SK-N-SH (cell line): ENCODE measurements around the gene RTCA. TPM values are rescaled to one million over a fixed set of nuclear protein-coding genes. Genes with fewer than 3 reads are reported as not detected.

Experiments
- CTCF ChIA-PET: fragments of 300-600, 350-600 bp; formaldehyde crosslinking; extraction: SDS; loops from one replicate; lab custom pipeline; 2021; lab: Yijun Ruan, JAX
- POLR2A ChIA-PET: fragments of 350-600 bp; sonication (Branson Sonifier 250); formaldehyde crosslinking; extraction: SDS; loops from one replicate; lab custom pipeline; 2020; ENCODE audit warnings: antibody characterized with exemption, inconsistent platforms; lab: Yijun Ruan, JAX
- DNase-seq: peaks from one replicate; pipeline ENCODE4 v3.0.0; 2012
- H2AFZ ChIP-seq: fragments of 200-600 bp; sonication (generic); 2 replicates; pipeline ENCODE4 v1.8.1; 2016; ENCODE audit warnings: antibody characterized with exemption, mild to moderate bottlenecking, low read depth
- H3F3A ChIP-seq: fragments of 200-600 bp; sonication (generic); replicated peaks from 2 replicates; pipeline ENCODE3; 2016; ENCODE audit warnings: antibody characterized with exemption, mild to moderate bottlenecking; ENCODE audit not compliant: insufficient read depth
- H3K27ac ChIP-seq, 2 experiments: fragments of 200-500 bp in 1 of 2; fragments of 200-600 bp in 1 of 2; sonication (Bioruptor generic) in 1 of 2; sonication (generic), shearing (Covaris generic) in 1 of 2; 2 replicates each; pipeline versions ENCODE4 v1.5.1 to v1.6.1; 2014 to 2016; ENCODE audit warnings: low read depth in 2 of 2, inconsistent platforms in 1 of 2, low read length in 1 of 2, mild to moderate bottlenecking in 1 of 2, mixed read lengths in 1 of 2
- H3K27me3 ChIP-seq: fragments of 200-600 bp; sonication (generic), shearing (Covaris generic); 2 replicates; pipeline ENCODE4 v1.6.1; 2016; ENCODE audit warnings: mixed run types; ENCODE audit not compliant: insufficient read depth
- H3K36me3 ChIP-seq, 2 experiments: fragments of 200-500 bp in 1 of 2; fragments of 200-600 bp in 1 of 2; sonication (Bioruptor generic) in 1 of 2; sonication (generic) in 1 of 2; replicated peaks in 1 of 2; 2 replicates each; pipeline versions ENCODE3 to v1.5.1; 2014 to 2016; ENCODE audit warnings: low read length in 1 of 2, mild to moderate bottlenecking in 1 of 2; ENCODE audit not compliant: insufficient read depth in 2 of 2, control insufficient read depth in 1 of 2
- H3K4me1 ChIP-seq, 2 experiments: fragments of 200-500 bp in 1 of 2; fragments of 200-600 bp in 1 of 2; sonication (Bioruptor generic) in 1 of 2; sonication (generic), shearing (Covaris generic) in 1 of 2; 2 replicates each; pipeline versions ENCODE4 v1.5.1 to v1.6.1; 2014 to 2016; ENCODE audit warnings: low read depth in 1 of 2, low read length in 1 of 2, mixed run types in 1 of 2; ENCODE audit not compliant: insufficient read depth in 2 of 2, control insufficient read depth in 1 of 2
- H3K4me2 ChIP-seq: fragments of 200-600 bp; sonication (generic), shearing (Covaris generic); 2 replicates; pipeline ENCODE4 v1.6.1; 2017; ENCODE audit warnings: mixed run types
- H3K4me3 ChIP-seq, 2 experiments: fragments of 200-500 bp in 1 of 2; fragments of 200-600 bp in 1 of 2; sonication (Bioruptor generic) in 1 of 2; sonication (generic), shearing (Covaris generic) in 1 of 2; 2 replicates each; pipeline versions ENCODE4 v1.5.1 to v1.8.1; 2014 to 2016; ENCODE audit warnings: low read depth in 2 of 2, inconsistent platforms in 1 of 2, low read length in 1 of 2, mild to moderate bottlenecking in 1 of 2, mixed read lengths in 1 of 2, moderate library complexity in 1 of 2
- H3K79me2 ChIP-seq: fragments of 200-600 bp; sonication (generic); 2 replicates; pipeline ENCODE4 v1.8.1; 2017; ENCODE audit warnings: mild to moderate bottlenecking; ENCODE audit not compliant: insufficient read depth
- H3K9ac ChIP-seq: fragments of 200-600 bp; sonication (generic); 2 replicates; pipeline ENCODE4 v1.6.1; 2017; ENCODE audit warnings: mixed run types
- H3K9me2 ChIP-seq: fragments of 200-600 bp; sonication (generic); 2 replicates; pipeline ENCODE4 v1.6.1; 2017; ENCODE audit warnings: mixed run types
- H3K9me3 ChIP-seq: fragments of 200-600 bp; sonication (generic); 2 replicates; pipeline ENCODE4 v1.6.1; 2017; ENCODE audit warnings: mixed run types, mild to moderate bottlenecking, moderate library complexity
- H4K20me1 ChIP-seq: fragments of 200-600 bp; sonication (generic); 2 replicates; pipeline ENCODE4 v1.6.1; 2017; ENCODE audit warnings: mild to moderate bottlenecking, mixed run types; ENCODE audit not compliant: insufficient read depth
- CTCF ChIP-seq: fragments of 200-600 bp; sonication (generic); IDR thresholded peaks from 2 replicates; pipeline ENCODE4 v1.6.1; 2017; ENCODE audit warnings: antibody characterized with exemption, mild to moderate bottlenecking, moderate library complexity
- ELF1 ChIP-seq: IDR thresholded peaks from 2 replicates; pipeline ENCODE4 v1.4.0; 2012
- EZH2phosphoT487 ChIP-seq: fragments of 200-600 bp; sonication (generic); IDR thresholded peaks from 2 replicates; pipeline ENCODE4 v1.6.1; 2017; ENCODE audit warnings: low read depth, mixed run types, mild to moderate bottlenecking, antibody characterized with exemption, moderate library complexity, borderline replicate concordance
- FOSL2 ChIP-seq: IDR thresholded peaks from 2 replicates; pipeline ENCODE4 v1.4.0; 2012; ENCODE audit warnings: low read depth, mild to moderate bottlenecking, moderate library complexity, borderline replicate concordance
- FOXJ3 ChIP-seq: sonication (generic); formaldehyde crosslinking; IDR thresholded peaks from 2 replicates; pipeline ENCODE4 v1.5.1; 2020; ENCODE audit warnings: mild to moderate bottlenecking, missing genetic modification reagents
- FOXM1 ChIP-seq: IDR thresholded peaks from 2 replicates; pipeline ENCODE4 v1.4.0; 2012; ENCODE audit warnings: low read depth, mild to moderate bottlenecking
- GATA2 ChIP-seq: sonication (generic); formaldehyde crosslinking; IDR thresholded peaks from 2 replicates; pipeline ENCODE4 v1.5.0; 2020; ENCODE audit warnings: mild to moderate bottlenecking, missing genetic modification reagents
- MEF2A ChIP-seq: IDR thresholded peaks from 2 replicates; pipeline ENCODE4 v1.4.0; 2012; ENCODE audit warnings: low read depth, borderline replicate concordance
- NFIC ChIP-seq: IDR thresholded peaks from 2 replicates; pipeline ENCODE4 v1.4.0; 2012; ENCODE audit warnings: borderline replicate concordance
- RAD21 ChIP-seq: IDR thresholded peaks from 2 replicates; pipeline ENCODE4 v1.6.1; 2012; ENCODE audit warnings: mild to moderate bottlenecking, low read length
- RCOR1 ChIP-seq: fragments of 150-350 bp; IDR thresholded peaks from 2 replicates; pipeline ENCODE4 v1.6.1; 2017; ENCODE audit warnings: antibody characterized with exemption, low read length
- RFX5 ChIP-seq: IDR thresholded peaks from 2 replicates; pipeline ENCODE4 v1.6.1; 2012; ENCODE audit warnings: mild to moderate bottlenecking, improper control_type of control experiment, low read length
- RXRA ChIP-seq: IDR thresholded peaks from 2 replicates; pipeline ENCODE4 v1.4.0; 2012; ENCODE audit warnings: low read depth, mild to moderate bottlenecking, borderline replicate concordance
- SIN3A ChIP-seq: IDR thresholded peaks from 2 replicates; pipeline ENCODE4 v1.6.1; 2012; ENCODE audit warnings: low read depth, mild to moderate bottlenecking, low read length, moderate library complexity, borderline replicate concordance
- SMC3 ChIP-seq: IDR thresholded peaks from 2 replicates; pipeline ENCODE4 v1.6.1; 2012; ENCODE audit warnings: low read depth, low read length, improper control_type of control experiment
- TCF12 ChIP-seq: IDR thresholded peaks from 2 replicates; pipeline ENCODE4 v1.4.0; 2012
- TEAD4 ChIP-seq: IDR thresholded peaks from 2 replicates; pipeline ENCODE4 v1.4.0; 2012; ENCODE audit warnings: mild to moderate bottlenecking, borderline replicate concordance; ENCODE audit not compliant: insufficient read depth
- USF1 ChIP-seq: IDR thresholded peaks from 2 replicates; pipeline ENCODE4 v1.4.0; 2012; ENCODE audit warnings: low read depth, borderline replicate concordance
- YY1 ChIP-seq: IDR thresholded peaks from 2 replicates; pipeline ENCODE4 v1.4.0; 2012; ENCODE audit warnings: low read depth, mild to moderate bottlenecking
- ZBTB33 ChIP-seq: IDR thresholded peaks from 2 replicates; pipeline ENCODE4 v1.4.0; 2012; ENCODE audit warnings: low read depth, borderline replicate concordance
- WGBS: methylation state at CpG from one replicate; pipeline ENCODE4 v1.1.6; 2017; ENCODE audit warnings: low lambda C conversion rate; 5-methylcytosine and 5-hydroxymethylcytosine counted together
- polyA plus RNA-seq, 3 experiments: library from polyadenylated mRNA; depleted of rRNA; stranded (reverse); fragments of >200 nt; gene quantifications; 2 replicates each; pipeline ENCODE4 v1.2.3, GENCODE V29; 2012
- TF ChIP-seq, protein P1 (sequence below): fragments of 150-350 bp; IDR thresholded peaks from 2 replicates; pipeline ENCODE4 v1.6.1; 2016; ENCODE audit warnings: mild to moderate bottlenecking, low read depth, low read length
- TF ChIP-seq, protein P2 (sequence below): IDR thresholded peaks from 2 replicates; pipeline ENCODE4 v1.4.0; 2012; ENCODE audit warnings: low read depth

Gene RTCA
- polyA plus RNA-seq, 1 of the 3 experiments (the other 2 are of a cell fraction): 17.3 TPM

DNA sequence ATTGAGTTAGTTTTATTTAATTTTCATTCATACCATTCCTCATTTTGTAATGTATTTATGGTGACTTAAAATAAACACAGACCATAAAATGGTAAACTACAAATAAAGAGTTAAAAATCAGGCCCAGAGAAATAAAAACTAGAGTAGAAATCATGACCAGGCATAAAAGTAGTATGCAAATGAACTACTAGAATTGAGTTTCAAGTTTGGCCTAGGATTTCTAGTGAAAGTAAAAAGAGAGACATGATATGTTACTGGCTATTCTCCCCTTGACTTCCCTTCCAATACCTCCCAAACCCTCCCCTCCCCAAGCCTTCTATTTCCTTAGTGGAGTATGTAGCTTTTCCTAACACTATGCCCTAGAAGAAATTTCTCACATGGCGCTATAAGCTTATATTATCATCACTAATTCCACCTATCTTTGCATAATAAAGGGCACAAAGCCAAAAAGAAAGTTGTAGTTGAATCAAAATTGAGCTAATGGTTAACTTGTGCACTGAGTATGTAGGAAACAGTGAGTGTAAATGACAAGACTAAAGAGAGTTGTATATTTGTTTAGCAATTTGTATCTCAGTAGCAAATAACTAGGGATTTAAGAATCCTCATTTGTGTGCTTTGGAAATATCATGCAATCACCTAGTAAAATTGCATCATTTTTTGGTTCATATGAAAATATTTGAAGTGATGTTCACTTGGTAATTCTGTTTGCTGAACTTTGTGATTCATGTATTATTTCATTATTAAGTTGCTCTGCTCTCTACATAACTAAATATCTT lies 56.6 kb downstream of the RTCA start:
- Histone ChIP-seq H3K9ac (no peak overlapping the region), H3K4me2 (no peak overlapping the region), H2AFZ (peak overlapping the region; percentile 29; the same call in 1 of the 2 replicates), H3F3A (no peaks in the 10 kb centered on the region), H4K20me1 (no peaks in the 10 kb centered on the region), H3K9me2 (no peaks in the 10 kb centered on the region), H3K79me2 (no peaks in the 10 kb centered on the region), H3K27ac (no peak overlapping the region), H3K4me3 (no peak overlapping the region)
- CTCF ChIA-PET: interaction anchor here (0.8 kb wide), 1 partner anchor 23 kb away, joined by 3 read pairs; no protein-coding TSS in a partner anchor
- DNase-seq: no peak
- TF ChIP-seq RCOR1: no peak
- no peak for TF ChIP-seq YY1
- no peak for TF ChIP-seq TCF12
- TF ChIP-seq RFX5: no peak
- TF ChIP-seq NFIC: no peak
- TF ChIP-seq TEAD4: no peak
- TF ChIP-seq USF1: no peak
- TF ChIP-seq MEF2A: no peak
- TF ChIP-seq, all 33 proteins: peak for 0
- POLR2A ChIA-PET: no interaction called here
- Histone ChIP-seq H3K27me3 (no peaks in the 10 kb centered on the region), H3K36me3 (no peaks in the 10 kb centered on the region), H3K9me3 (no peaks in the 10 kb centered on the region), H3K4me1 (no peaks in the 10 kb centered on the region)
- WGBS: 75% methylated on average over 1 of the region's 1 CpG

GRCh38 chr1:100323419-100324106 lies 57.5 kb downstream of the RTCA start:
- Histone ChIP-seq H3K4me2 (no peak overlapping the region), H3F3A (no peaks in the 10 kb centered on the region), H3K9ac (no peak overlapping the region), H3K36me3 (no peaks in the 10 kb centered on the region), H3K9me2 (no peaks in the 10 kb centered on the region), H3K79me2 (no peaks in the 10 kb centered on the region), H3K27ac (no peak overlapping the region), H3K4me3 (no peak overlapping the region), H3K9me3 (no peaks in the 10 kb centered on the region), H4K20me1 (no peaks in the 10 kb centered on the region), H3K27me3 (no peaks in the 10 kb centered on the region), H3K4me1 (no peaks in the 10 kb centered on the region), H2AFZ (no peak overlapping the region)
- no peak for DNase-seq
- WGBS: 84% methylated on average over 6 of the region's 6 CpGs
- ChIA-PET POLR2A (no interaction called here), CTCF (interaction anchor here (0.6 kb wide), 1 partner anchor 438 kb away, joined by 3 read pairs; no protein-coding TSS in a partner anchor)
- TF ChIP-seq CTCF: no peak
- no peak for TF ChIP-seq RAD21
- no peak for TF ChIP-seq ZBTB33
- no peak for TF ChIP-seq RXRA
- TF ChIP-seq GATA2 (CRISPR knock-in tag): no peak
- TF ChIP-seq FOXM1: no peak
- TF ChIP-seq, protein P1, sequence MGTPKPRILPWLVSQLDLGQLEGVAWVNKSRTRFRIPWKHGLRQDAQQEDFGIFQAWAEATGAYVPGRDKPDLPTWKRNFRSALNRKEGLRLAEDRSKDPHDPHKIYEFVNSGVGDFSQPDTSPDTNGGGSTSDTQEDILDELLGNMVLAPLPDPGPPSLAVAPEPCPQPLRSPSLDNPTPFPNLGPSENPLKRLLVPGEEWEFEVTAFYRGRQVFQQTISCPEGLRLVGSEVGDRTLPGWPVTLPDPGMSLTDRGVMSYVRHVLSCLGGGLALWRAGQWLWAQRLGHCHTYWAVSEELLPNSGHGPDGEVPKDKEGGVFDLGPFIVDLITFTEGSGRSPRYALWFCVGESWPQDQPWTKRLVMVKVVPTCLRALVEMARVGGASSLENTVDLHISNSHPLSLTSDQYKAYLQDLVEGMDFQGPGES: no peak
- TF ChIP-seq ELF1: no peak
- no peak for TF ChIP-seq TCF12
- no peak for TF ChIP-seq EZH2phosphoT487
- TF ChIP-seq, protein P2, sequence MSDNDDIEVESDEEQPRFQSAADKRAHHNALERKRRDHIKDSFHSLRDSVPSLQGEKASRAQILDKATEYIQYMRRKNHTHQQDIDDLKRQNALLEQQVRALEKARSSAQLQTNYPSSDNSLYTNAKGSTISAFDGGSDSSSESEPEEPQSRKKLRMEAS: no peak
- TF ChIP-seq SIN3A: no peak
- no peak for TF ChIP-seq FOSL2
- TF ChIP-seq FOXJ3: no peak
- TF ChIP-seq SMC3: no peak
